Lower leg skin (tissue), 3 donors: ENCODE results near the gene FAM210B.

Experiments
- CTCF ChIP-seq, 3 donors: fragments of 450-650 bp; IDR thresholded peaks; one replicate each; pipeline ENCODE4 v1.5.1; 2016; ENCODE audit warnings: antibody characterized with exemption in 3 of 3, mild to moderate bottlenecking in 3 of 3, moderate library complexity in 2 of 3
- POLR2A ChIP-seq, 2 donors: fragments of 450-650 bp; IDR thresholded peaks; one replicate each; pipeline ENCODE4 v1.6.1; 2016 to 2017; ENCODE audit warnings: antibody characterized with exemption in 2 of 2, mild to moderate bottlenecking in 1 of 2, moderate library complexity in 1 of 2

- peak in 1 of 3 donors; percentile 45 for TF ChIP-seq CTCF (IDR thresholded peaks at IDR 0.05)
- TF ChIP-seq POLR2A (IDR thresholded peaks at IDR 0.05) = no peak
Measured at GRCh38 chr20:56400001-56400640, 41.3 kb downstream of the FAM210B start.
